CD4-positive, alpha-beta T cell treated with Interleukin-6 at 100 ng/mL for 8 hours (primary cell): ENCODE results near the gene TNFAIP2.

ENCODE experiments used
- DNase-seq: peaks from one replicate; pipeline ENCODE4 v3.0.0-alpha.2; 2020; ENCODE audit warnings: mixed read lengths, low spot score

The TNFAIP2 gene

DNA sequence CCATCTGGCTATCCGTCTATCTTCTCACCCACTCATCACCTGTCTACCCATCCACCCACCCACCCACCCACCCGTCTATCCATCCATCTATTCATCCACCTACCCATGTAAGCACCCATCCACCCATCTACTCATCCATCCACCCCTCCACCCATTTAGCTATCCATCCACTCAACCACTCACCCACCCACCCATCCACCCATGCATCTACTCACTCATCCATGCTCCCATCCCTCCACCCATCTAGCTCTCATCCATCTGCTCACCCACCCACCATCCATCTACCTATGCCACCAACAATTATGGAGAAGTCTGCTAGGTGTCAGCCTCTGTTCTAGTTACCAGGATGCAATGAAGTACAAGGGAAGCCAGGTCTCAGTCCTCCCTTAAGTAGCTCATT is 11.1 kb downstream of the TNFAIP2 start:
- no peak for DNase-seq

DNA sequence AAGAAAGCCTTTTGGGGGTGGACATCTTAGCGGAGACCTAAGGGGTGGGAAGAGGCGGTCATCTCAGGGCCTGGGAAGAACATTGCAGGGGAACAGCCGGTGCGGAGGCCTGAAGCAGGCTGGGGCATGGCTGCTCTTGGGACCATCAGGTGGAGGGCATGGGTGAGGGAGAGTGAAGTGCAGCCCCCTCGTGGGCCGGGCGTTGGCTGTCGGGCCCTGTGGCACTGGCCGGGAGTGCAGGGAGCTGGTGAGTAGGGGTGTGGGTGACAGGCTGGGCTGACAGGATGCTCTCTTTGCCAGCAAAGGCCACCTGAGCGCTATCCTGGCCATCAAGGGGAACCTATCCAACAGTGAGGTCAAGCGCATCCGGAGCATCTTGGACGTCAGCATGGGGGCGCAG is 11.7 kb downstream of the TNFAIP2 start:
- no peak for DNase-seq

DNA sequence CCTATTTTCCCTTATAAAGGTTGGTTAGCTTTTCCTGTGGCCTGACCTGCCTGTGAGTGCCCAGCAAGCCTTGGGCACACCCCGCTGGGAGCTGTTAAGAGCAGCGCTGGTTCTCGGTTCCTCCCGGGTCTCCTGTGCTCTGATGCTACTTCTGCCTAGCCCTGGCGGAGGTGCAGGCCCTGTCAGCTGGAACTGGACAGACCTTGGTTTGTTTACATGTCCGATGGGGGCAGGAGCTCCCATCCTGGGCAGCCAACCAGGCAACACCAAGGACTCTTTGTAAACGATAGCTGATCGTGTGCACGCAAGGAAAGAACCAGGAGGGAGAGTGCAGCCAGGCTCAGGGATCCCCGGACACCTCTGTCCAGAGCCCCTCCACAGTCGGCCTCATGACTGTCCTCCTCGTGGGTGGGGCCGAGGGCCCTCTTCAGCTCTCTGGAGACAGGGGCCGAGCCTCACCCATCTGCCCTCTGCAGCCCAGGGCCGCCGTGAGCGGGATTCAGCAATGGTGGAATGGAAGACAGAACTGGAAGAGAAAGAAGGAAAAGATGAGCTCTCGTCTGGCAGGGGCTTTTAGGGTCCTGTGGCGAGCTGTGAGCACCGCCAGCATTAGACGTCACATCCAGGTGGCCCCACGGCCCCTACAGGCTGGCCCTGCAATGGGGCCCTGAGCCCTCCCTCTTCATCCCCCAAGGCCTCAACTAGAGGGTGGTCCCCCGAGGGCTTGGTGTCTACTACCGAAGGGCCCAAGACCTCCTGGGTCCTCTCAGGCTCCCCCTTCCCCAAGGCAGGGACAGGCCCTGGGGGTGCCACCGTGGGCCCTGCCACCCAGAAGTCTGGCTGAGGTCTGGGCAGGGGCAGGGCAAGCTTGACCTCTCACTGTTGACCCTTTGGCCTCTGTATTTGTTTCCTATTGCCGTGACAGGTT is 12.3 kb downstream of the TNFAIP2 start:
- no peak for DNase-seq

DNA sequence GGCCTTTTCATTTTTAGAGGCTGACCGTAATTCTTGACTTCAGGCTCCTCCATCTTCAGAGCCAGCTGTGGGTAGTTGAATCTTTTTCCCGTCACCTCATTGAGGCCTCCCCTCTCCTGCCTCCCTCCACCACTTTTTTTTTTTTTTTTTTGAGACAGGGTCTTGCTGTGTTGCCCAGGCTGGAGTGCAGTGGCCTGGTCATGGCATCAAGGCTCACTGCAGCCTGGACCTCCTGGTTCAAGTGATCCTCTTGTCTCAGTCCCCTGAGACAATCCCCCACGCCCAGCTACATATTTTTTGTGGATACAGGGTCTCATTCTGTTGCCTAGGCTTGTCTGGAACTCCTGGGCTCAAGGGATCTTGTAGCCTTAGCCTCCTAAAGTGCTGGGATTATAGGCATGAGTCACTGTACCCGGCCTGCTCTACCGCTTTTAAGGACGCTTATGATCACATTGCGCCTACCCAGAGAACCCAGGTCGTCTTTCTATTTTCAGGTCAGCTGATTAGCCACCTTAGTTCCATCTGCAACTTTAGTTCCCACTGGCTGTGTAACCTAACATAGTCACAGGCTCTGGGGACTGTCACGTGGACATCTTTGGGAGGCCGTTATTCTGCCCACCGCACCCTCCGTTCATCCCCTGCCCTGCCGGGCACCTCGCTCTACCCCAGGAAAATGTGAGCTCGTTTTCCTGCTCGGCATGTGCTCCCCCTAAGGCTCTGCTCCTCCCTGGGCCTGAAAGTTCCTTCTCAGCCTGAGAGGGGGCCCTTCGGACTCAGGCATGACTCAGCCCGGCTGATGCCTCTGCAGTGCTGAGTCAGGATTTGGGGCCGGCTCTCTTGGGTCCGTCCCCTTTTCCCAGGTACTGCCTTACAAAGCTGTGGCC is 13.4 kb downstream of the TNFAIP2 start:
- DNase-seq, result no peak

DNA sequence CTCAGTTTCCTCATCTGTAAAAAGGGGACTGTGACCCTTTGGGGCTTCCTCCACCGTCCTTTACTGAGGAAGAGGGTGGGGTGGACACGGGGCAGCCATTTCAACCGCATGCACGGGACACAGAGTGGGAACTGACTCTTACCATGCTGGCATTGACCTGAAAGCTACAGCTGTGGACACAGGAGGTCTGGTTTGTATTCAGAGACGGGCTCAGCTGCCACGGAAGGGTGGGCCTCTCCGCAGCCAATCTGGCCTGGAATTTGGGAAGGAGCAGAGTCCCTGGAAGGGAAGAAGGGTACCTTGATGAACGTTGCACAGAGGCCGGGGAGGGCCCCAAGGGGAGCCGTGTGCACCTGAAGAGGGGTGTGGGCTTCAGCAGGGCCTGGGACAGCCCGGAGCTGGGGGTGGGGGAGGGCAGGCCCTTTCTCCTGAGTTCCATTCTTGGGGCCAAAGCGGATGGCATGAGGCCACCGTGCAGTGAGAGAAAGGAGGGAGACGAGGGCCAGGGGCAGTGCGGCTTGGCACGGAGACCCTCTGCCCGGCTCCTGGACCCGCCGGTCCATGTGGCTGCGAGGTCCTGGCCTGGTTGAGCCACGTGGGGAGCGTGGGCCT is 14.5 kb downstream of the TNFAIP2 start:
- no peak for DNase-seq

DNA sequence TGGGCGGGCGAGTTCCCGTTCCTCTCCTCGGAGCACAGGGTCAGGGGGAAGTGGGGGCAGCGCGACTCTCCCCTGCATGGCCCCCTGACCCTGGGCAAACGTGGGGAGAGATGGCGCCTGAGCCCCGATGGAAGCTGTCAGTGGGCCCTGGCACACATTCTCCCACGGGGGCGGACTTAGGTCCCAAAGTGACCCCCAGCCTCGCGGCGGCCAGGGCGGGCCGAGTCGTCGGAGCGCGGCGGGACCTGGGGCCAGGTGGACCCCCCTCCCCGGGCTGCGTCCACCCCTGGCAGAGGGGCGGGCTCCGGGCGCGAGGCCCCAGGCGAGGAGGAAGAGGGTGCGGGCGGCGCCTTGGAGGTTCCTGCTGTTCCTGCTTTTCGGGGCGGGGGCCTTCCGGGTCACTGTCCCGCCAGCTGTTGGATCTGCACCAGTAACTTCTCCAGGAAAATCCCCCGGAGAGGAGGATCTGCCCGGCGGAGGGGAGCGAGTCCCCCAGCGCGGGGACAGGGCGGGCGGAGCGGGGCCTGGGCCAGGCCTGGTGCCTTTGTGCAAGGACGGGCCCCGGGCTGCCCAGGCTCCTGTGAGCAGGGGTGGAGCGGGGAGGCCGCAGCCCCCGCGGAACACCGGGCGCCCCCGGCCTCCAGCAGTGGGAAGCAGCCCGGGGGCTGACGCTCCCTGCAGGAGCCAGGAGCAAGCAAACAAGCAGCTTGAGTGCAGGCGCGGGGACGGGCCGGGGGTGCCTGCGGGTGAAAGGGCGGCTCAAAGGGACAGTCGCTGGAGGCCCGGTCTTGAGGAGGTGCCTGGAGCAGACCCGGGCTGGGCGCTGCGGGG is 15.3 kb downstream of the TNFAIP2 start:
- DNase-seq, result no peak

DNA sequence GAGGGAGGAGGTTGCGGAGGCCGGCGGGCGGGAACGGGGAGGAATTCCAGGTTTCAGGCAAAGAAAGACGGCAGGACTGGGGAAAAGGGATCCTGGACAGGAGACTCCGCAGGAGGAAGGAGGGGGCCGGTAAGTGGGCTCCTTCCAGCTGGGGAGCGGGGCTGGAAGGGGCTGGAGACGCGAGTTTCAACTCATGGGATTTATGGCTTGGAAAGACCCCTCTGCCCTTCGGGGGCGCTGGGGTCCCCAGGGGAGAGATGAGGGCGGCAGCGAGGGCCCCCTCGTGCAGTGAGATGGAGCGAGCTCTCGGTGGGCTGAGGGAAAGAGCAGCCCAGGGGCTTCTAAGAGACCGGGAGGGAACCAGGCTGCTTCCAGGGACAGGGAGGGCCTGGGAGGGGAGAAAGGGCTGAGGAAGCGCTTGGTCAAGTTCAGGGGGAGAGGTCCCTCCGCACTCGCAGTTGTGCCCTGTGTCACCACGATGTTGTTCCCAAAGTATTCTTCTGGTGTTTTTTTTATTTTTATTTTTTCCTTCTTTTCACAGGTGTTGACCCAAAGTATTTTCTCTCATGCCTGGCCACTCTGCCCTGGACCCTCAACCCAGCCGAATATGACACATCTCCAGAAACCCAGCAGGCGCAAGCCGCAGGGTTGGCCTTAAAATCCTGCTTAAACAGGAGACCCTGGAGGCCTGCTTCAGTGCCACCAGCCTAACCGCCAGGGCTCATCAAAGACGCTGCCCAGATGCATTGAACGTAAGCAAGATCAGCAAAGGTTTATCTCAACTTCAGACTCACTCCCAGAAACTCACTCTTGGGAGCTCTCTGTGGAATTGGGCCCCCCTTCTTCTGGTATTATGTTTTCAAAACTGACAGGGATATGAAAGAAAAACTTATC is 16.1 kb downstream of the TNFAIP2 start:
- DNase-seq, result no peak

DNA sequence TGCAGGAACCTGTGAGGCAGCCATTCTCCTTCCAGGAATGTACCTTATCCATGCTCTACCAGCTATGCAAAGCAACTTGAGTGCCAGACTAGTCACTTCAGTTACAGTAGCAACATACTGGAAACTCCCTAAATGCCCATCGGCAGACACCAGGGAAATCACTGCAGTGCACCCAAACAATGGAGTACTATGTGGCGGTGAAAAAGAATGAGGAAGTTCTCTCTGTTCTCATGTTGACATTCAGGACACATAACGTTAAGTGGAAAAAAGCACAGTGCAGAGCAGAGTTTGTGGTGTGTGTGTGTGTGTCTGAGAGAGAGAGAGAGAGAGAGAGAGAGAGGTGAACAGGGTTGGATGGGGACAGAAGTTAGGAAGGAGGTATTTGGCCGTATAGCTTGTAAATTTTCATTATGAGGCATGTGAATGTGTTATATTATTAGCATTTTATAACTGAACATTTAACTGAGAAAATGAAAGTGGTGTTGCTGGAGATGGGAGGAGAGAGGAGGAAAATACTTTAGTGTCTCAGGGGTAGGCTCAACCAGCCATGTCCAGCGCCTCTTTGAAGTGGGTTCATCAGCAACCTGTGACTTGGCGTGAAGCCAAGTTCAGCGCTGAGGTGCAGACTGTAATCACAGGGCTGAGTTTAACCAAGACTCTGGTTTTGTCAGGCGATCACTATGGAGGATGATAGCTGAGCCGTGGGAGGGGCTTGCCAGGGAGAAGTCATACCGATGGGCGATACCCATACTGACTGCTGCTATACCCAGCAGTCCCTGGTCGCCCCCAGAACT is 17.3 kb downstream of the TNFAIP2 start:
- no peak for DNase-seq

DNA sequence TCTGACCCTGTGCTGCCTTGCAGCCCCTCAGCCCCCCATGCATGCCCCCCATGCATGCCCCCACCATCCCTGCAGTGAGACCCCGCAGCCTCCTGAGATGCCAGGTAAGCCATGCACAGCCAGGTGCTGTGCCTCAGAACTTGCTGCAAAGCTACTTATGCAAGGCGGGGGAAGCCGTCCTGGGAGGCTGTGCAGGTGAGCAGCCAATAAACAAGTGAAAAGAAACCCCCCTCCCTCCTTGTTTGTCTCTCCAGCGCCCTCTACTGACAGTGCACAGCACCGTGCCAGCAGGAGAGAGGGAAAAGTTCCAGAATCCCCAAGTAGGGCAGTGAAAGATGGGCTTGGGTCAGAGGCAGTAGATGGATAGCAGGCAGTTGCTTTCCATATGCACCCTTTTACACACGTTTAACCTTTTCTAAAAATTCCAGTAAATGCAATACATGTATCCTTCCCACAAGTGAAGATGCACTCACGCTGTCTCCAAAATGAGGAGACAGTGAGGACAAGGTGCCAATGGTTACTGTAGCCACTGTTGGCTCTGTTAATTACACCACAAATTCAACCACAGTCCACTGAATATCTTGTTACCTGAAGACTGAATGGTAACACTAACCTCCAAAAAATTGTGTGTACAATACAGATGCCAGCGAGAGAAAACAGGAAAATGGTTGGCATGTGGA is 18.0 kb downstream of the TNFAIP2 start:
- DNase-seq, result no peak

DNA sequence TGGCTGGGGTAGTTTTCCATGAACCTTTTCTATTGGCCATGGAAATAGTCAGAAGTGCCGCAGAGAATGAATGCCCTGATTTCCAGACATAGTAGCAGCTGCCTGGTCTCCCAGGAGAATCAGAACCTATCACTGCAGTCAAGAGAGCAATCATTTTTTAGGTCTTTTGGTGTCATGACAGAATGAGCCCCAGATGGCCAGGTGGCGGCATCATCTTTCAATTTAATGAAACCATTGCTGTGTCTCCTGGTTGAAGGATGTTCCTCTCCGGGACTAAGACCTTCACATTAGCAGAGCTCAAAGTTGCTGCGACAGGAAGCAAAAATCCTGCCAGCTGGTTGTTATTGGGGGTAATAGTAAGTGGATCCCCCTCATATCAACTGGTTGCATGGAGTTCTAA is 18.8 kb downstream of the TNFAIP2 start:
- no peak for DNase-seq

DNA sequence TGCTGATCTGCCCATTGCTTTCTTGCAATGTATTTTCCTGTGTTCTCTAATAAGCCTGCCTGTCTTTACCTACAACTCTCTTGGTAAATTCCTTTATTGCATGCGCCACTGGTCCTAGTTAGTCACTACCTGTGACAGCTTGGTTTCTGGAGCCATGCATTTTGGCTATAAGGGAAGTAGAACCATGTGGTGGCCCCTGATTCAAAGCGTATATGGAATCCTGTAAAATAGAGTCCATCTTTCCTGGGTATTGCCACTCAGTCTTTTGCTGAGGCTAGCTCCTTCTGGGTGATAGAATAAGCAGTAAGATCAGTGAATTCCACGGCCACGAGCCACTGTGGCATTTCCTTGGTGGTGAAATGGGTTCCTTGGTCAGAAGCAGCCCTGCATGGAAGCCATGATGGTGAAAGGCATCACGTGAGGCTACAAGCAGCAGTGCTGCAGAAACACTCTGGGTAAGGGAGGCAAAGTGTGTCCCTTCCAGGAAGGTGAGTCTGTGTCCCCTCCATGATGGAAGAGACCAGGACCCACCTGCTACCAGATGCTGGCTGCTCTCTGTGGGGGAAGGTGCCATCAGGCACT is 19.6 kb downstream of the TNFAIP2 start:
- no peak for DNase-seq

DNA sequence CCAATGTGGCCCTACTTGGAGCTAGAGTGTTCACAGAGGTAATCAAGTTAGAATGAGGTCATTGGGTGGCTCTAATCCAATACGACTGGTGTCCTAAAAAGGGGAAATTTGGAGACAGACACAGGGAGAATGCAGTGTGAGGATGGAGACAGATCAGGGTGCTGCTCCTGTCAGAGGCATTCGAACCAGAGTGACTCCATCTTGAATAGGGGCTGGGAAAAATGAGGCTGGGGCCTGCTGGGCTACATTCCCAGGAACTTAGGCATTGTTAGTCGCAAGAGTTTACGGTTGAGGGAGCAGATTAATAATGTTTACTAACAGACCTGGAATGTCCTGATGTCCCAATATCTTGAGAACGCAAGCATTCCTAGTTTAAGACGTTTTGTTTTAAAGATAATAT is 20.2 kb downstream of the TNFAIP2 start:
- DNase-seq, result no peak

DNA sequence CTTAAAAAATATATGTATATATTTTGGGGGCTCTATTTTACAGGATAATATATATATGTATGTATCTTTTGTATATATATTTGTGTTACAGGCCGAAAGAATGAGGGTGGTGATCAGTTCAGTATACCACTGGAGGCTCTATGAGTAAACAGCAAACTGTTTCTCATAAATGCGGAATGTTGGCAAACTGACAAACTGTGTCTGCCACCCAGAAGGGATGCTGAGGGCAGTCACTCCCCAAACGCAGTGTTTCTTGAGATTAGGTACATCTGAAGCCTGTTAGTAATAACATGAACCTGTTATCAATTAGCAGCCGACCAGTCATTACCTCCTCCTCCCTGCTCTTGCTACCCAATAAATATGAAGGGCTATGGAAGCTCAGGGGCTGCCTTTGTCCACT is 20.8 kb downstream of the TNFAIP2 start:
- no peak for DNase-seq

DNA sequence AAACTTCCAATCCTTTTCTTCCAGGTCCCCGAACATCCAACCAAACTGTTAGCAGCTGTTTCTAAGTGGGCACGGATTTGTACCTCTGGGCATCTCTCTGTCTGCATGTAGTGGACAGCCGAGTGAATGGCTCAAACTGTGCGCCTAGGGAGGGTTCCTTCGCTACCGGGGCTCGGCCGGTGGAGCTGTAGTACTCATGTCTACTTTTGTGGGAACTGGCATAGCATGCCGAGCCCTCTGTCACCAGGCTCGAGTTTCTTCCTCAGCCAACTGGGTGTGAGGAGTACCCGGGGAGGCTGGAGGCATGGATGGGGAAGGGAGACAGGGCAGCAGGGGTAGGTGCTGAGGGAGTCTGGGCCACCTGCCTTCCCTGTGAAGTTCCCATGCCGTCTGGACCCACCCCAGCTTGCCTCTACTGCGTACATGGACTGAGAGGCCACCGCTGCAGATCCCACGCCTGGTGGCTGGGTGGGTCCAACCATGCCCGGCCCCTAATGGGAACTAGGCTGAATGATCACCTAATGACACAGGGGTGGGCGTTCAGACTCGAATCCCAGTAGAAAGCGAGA is 23.0 kb downstream of the TNFAIP2 start:
- no peak for DNase-seq

DNA sequence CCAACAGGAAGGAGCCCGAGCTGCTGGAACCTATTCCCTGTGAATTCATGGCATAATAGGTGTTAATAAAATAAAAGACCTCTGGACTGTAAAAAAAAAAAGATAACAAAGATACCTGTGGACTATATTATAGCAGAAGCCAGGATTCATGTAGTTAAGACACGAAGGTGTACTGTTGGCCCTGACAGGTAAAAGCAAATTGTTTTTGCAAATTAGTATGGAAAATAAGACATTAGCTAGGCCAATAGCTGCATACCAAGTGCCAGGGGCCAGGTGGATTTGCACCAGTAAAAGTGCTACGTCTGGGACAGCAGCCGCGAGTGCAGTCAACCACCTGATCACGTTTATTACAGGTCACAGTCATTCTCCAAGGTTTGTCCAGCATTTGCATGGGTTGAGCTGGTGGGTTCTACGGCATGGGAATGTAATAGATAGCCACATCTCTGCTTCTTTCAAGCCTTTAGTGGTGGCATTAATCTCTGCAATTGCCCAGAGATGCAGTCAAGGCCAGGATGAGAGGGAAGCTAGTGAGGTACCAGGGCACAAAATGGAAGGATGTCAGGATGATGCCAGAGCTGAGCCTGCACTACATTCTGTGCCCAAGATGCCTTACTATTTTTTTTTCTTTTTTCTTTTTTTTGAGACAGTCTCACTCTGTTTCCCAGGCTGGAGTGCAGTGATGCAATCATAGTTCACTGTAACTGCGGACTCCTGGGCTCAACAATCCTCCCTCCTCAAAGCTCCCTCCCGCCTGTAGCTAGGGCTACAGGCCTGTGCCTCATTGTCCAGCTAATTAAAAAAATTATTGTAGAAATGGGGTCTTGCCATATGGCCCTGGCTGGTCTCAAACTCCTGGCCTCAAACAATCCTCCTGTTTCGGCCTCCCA is 26.3 kb downstream of the TNFAIP2 start:
- DNase-seq, result no peak

DNA sequence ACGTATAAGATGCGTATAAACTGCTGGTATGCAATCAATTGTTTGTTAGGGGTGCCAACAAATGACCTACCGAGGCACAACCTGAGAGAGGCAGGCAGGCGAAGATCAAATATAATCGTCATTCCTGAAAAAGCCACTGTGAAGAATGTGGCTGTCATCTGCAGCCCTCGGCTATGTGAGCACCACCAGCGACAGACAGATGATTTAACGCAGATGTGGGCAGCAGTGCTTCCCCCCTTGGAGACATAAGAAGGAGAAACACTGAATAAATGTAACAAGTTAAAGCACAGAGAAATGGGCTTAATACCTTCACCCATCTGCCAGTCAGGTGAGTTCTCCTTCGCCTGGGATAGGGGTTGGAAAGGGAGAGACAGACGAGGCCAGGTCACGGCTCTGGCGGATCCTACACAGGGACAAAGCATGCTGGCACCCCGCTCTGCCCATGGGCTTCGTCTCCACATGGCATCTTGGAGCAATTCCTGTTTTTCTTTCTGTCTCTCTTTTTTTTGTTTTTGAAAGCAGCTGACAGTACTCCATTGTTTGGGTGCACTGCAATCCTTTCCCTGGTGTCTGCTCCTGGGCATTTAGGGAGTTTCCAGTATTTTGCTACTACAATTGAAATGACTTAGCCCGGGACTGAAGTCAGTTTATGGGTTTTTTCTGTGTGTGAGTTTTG is 28.1 kb downstream of the TNFAIP2 start:
- DNase-seq, result no peak

DNA sequence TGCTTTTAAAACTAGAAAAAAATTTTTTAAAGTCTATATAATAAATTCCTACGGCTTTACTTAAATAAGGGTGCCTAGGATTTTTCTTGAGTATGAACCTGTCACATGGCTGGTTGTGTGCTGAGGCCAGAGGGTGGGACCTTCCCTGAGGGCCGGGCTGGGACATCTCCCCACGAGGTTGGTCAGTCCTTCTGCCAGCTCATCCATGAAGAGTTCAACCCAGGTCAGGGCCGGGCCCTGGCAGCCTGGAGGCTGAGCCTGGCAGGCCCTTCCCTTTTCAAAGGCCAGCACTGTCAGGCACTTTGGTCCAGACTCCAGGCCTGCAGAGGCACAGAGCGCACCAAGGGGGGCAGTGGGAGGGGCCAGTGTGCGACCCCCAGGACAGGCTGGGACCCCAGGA is 31.7 kb downstream of the TNFAIP2 start:
- DNase-seq, result no peak
